Dermis microvascular lymphatic vessel endothelial cell (primary cell): ENCODE data around the gene SS18L1. TPM values are rescaled to one million over a fixed set of nuclear protein-coding genes. Genes with fewer than 3 reads are reported as not detected.

Experiments used
- DNase-seq, 2 donors: peaks; one replicate each; pipeline versions ENCODE4 v3.0.0 to v3.0.0-alpha.2; 2010; ENCODE audit warnings: low read depth in 2 of 2
- total RNA-seq: library from RNA; depleted of rRNA; stranded (reverse); fragments of >200 nt; gene quantifications from 2 replicates; pipeline ENCODE4 v1.2.1, GENCODE V29; 2014

The SS18L1 gene
- total RNA-seq, 1 donor from 2014 or later, result 6.4 TPM

GRCh38 chr20:62191781-62192559 lies 48.4 kb downstream of the SS18L1 start:
- no peak for DNase-seq

DNA sequence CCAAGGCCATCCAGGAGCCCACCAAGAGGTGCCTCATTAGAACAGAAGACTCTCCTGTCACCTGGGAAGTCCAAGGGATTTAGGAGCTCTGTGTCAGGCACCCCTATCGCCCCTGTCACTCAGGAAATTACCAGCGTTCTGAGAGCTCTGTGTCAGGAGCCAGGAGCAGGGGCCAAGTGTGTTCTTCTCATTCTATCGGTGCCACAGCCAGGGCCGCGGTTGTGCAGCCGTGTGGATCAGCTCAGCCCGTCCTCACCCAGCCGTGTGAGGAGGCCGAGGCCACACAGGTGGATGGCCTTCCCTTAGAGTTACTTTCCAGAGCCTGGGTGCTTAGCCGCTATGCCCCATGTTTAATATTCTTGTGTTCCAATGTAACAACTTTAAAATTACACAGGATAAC lies 49.1 kb downstream of the SS18L1 start:
- no peak for DNase-seq

- no peak for DNase-seq
Observed at GRCh38 chr20:62193079-62194025, 49.8 kb downstream of the SS18L1 start.

- no peak for DNase-seq
Observed at GRCh38 chr20:62195075-62195405, 51.5 kb downstream of the SS18L1 start.

DNA sequence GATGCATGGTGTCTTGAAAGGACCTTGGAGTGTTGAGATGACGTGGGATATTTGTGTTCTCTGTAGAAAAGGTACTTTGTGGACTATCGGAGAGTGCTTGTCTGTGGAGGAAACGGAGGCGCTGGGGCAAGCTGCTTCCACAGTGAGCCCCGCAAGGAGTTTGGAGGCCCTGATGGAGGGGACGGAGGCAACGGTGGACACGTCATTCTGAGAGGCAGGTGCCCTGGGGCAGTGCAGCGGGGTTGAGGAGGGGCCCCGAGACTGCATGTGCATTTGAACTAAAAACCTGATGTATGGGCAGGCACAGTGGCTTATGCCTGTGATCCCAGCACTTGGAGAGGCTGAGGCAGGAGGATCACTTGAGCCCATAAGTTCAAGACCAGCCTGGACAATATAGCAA lies 52.2 kb downstream of the SS18L1 start:
- no peak for DNase-seq

DNA sequence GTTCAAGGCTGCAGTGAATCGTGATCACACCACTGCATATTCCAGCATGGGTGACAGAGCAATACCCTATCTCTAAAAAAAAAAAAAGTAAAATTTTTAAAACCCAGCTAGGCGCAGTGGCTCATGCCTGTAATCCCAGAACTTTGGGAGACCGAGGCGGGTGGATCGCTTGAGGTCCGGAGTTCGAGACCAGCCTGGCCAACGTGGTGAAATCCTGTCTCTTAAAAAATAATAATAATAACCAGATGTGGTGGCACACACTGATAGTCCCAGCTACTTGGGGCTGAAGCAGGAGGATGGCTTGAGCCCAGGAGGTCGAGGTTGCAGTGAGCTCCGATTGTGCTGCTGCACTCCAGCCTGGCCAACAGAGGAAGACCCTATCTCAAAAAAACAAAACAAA lies 52.7 kb downstream of the SS18L1 start:
- DNase-seq, result no peak

GRCh38 chr20:62197311-62197710 lies 53.7 kb downstream of the SS18L1 start:
- DNase-seq, result no peak

- no peak for DNase-seq
Observed at GRCh38 chr20:62197801-62198200, 54.2 kb downstream of the SS18L1 start.

GRCh38 chr20:62198496-62198895 lies 54.9 kb downstream of the SS18L1 start:
- no peak for DNase-seq

GRCh38 chr20:62198931-62199330 lies 55.4 kb downstream of the SS18L1 start:
- no peak for DNase-seq

GRCh38 chr20:62200491-62201172 lies 57.1 kb downstream of the SS18L1 start:
- no peak for DNase-seq

- DNase-seq, result peak in 1 of 2 donors; percentile 59
Observed at GRCh38 chr20:62201173-62202082, 57.9 kb downstream of the SS18L1 start.

GRCh38 chr20:62202083-62202395 lies 58.5 kb downstream of the SS18L1 start:
- no peak for DNase-seq

- no peak for DNase-seq
Observed at GRCh38 chr20:62202676-62203377, 59.3 kb downstream of the SS18L1 start.

GRCh38 chr20:62203378-62204030 lies 59.9 kb downstream of the SS18L1 start:
- peak; percentile 40 to 63 for DNase-seq

GRCh38 chr20:62205618-62206387 lies 62.2 kb downstream of the SS18L1 start:
- no peak for DNase-seq

DNA sequence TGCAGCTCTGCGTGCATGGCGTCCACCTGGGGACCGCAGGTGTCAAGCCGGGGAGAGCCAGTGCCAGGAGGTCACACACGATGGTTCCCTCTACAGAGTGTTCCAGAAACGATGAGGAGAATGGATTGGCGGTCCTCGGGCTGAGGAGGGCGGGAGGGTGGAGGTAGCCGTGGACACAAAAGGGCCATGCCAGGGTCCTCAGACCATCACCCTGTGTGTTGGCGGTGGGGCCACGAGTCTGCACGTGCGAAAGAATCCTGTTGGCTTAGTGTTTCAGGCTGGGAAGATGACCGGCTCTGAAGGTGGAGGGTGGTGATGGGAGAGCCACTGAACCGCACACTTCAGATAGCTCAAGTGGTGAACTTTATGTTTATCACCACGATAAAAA lies 62.8 kb downstream of the SS18L1 start:
- no peak for DNase-seq

GRCh38 chr20:62208061-62208794 lies 64.7 kb downstream of the SS18L1 start:
- no peak for DNase-seq
